Kidney (tissue), 14 donors: ENCODE measurements around the gene DAB1. TPM values are rescaled to one million over a fixed set of nuclear protein-coding genes. Genes with fewer than 3 reads are reported as not detected.

Experiments
- DNase-seq, 5 donors: peaks; one replicate each; pipeline ENCODE4 v3.0.0-alpha.2; 2013 to 2020
- FAIRE-seq: peaks from 2 replicates; lab custom pipeline; 2012; peaks lifted over from hg19 to GRCh38; lab: Jason Lieb, UNC
- H3K27ac ChIP-seq, 2 donors: one replicate each; pipeline ENCODE4 v1.7.0; 2013; ENCODE audit warnings: low read depth in 2 of 2, low read length in 2 of 2, inconsistent platforms in 1 of 2
- H3K27me3 ChIP-seq: one replicate; pipeline ENCODE4 v1.7.1; 2013; ENCODE audit warnings: low read length, inconsistent platforms; ENCODE audit not compliant: control insufficient read depth, insufficient read depth
- H3K36me3 ChIP-seq, 3 donors: one replicate each; pipeline versions ENCODE4 v1.7.0 to v1.7.1; 2013; ENCODE audit warnings: low read length in 3 of 3, control low read depth in 1 of 3, inconsistent platforms in 1 of 3; ENCODE audit not compliant: insufficient read depth in 3 of 3, control insufficient read depth in 2 of 3
- H3K4me1 ChIP-seq, 3 donors: one replicate each; pipeline versions ENCODE4 v1.7.0 to v1.7.1; 2013; ENCODE audit warnings: low read length in 3 of 3, inconsistent platforms in 1 of 3, low read depth in 1 of 3; ENCODE audit not compliant: control insufficient read depth in 2 of 3, insufficient read depth in 2 of 3
- H3K4me3 ChIP-seq, 3 donors: one replicate each; pipeline versions ENCODE4 v1.7.0 to v1.8.1; 2013; ENCODE audit warnings: low read length in 3 of 3, control low read depth in 1 of 3, inconsistent platforms in 1 of 3
- H3K9ac ChIP-seq, 3 donors: one replicate each; pipeline versions ENCODE4 v1.7.0 to v1.7.1; 2013; ENCODE audit warnings: low read length in 3 of 3, control low read depth in 1 of 3, inconsistent platforms in 1 of 3
- H3K9me3 ChIP-seq, 3 donors: one replicate each; pipeline versions ENCODE4 v1.7.0 to v1.7.1; 2013; ENCODE audit warnings: low read length in 3 of 3, control low read depth in 1 of 3, inconsistent platforms in 1 of 3; ENCODE audit not compliant: control insufficient read depth in 2 of 3, insufficient read depth in 1 of 3
- CTCF ChIP-seq: IDR thresholded peaks from 3 replicates; pipeline ENCODE4 v1.5.1; 2012; ENCODE audit warnings: mild to moderate bottlenecking, moderate library complexity, borderline replicate concordance; ENCODE audit not compliant: insufficient read depth; ENCODE audit errors: extremely low read depth
- intact Hi-C: fragments of 100-400 bp; cut with DNase I; formaldehyde crosslinking; loops from one replicate; pipeline ENCODE4 v1.11.1; 2022
- polyA plus RNA-seq: library from polyadenylated mRNA; stranded (reverse); fragments of 350-450 nt; fragmentation: Illumina TruSeq; extraction: RNeasy Lipid Tissue Mini Kit (QIAGEN cat#74804); gene quantifications from one replicate; pipeline ENCODE4 v1.2.3, GENCODE V29; 2014; ENCODE audit warnings: low read depth, low replicate concordance; ENCODE audit not compliant: insufficient read depth
- total RNA-seq: library from RNA; stranded (reverse); fragmentation: NEBNext Ultra II Directional; extraction: Animal tissue kit (Norgen Biotek cat#: 25700); gene quantifications from one replicate; pipeline ENCODE4 v1.2.1, GENCODE V29; 2021
- donor health status: control.
- donor health status: control.
- donor health status: control.
- donor health status: control.
- donor health status: control.
- donor health status: DM: yes; HTN: yes; CAD: no.
- donor health status: Normal renal cell carcinoma (clear cell type).

The DAB1 gene
- total and polyA plus RNA-seq, 2 donors from 2014 or later, result 2.3 TPM; not detected in 1

DNA sequence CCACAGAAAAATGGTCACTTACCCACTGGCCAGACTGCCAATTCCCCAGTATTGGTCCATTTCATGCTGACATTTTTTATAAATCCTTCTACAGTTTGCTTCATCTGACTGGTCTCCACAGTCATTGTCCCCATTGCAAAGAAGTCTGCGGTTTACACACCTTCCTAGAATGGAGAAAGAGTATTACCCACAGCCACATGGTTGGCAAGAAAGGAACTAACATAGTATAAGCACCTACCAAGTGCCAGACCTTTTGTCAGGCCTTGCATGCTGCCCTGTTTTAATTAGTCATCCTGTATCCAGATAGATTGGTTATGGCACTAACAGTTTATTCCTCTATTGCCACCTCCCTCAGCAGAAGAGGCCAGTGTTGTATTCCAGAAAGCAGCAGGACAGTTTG, 469.2 kb downstream of the DAB1 start:
- FAIRE-seq, result no peak

GRCh38 chr1:56953386-56953785, 470.5 kb downstream of the DAB1 start:
- intact Hi-C loops, result no loop called here
- no peaks in the 10 kb centered on the region for H3K9me3 ChIP-seq
- TF ChIP-seq CTCF, result no peak
- no peaks in the 10 kb centered on the region for H3K4me1 ChIP-seq
- DNase-seq, result no peak
- no peak overlapping the region for H3K4me3 ChIP-seq
- H3K27ac ChIP-seq, result no peak overlapping the region
- no peak for FAIRE-seq
- no peaks in the 10 kb centered on the region for H3K27me3 ChIP-seq
- H3K36me3 ChIP-seq, result no peaks in the 10 kb centered on the region
- no peak overlapping the region for H3K9ac ChIP-seq

More for the DNA sequence above, 469.2 kb downstream of the DAB1 start:
- H3K27me3 ChIP-seq, result no peaks in the 10 kb centered on the region
- no peak overlapping the region for H3K9ac ChIP-seq
- H3K36me3 ChIP-seq, result no peaks in the 10 kb centered on the region
- no peaks in the 10 kb centered on the region for H3K9me3 ChIP-seq
- H3K27ac ChIP-seq, result no peak overlapping the region
- H3K4me1 ChIP-seq, result no peaks in the 10 kb centered on the region
- intact Hi-C loops, result no loop called here
- DNase-seq, result no peak
- no peak overlapping the region for H3K4me3 ChIP-seq
- no peak for TF ChIP-seq CTCF

DNA sequence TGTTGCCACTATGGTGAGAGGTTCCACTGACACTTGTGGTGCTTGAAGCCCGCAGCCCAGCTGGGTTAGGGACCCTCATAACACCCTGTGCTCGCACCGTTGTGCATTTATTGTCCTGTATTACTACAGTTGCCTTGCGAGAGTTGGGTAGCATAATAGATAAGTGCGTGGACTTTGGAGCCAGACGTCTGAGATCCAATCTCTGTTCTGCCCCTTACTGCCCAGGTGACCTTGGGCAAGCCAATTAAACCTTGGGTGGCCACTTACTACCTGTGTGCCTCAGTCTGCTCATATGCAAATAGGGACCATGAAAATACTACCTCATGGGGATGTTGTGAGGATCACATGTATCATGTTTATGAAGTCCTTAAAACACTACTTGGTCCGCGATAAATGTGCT, 471.4 kb downstream of the DAB1 start:
- FAIRE-seq (no peak), DNase-seq (no peak)
- Histone ChIP-seq H3K27me3 (no peaks in the 10 kb centered on the region), H3K9ac (no peak overlapping the region), H3K36me3 (no peaks in the 10 kb centered on the region), H3K9me3 (no peaks in the 10 kb centered on the region), H3K4me1 (no peaks in the 10 kb centered on the region), H3K27ac (no peak overlapping the region), H3K4me3 (no peak overlapping the region)
- intact Hi-C loops, result no loop called here
- no peak for TF ChIP-seq CTCF

- no peaks in the 10 kb centered on the region for H3K4me1 ChIP-seq
- H3K36me3 ChIP-seq, result no peaks in the 10 kb centered on the region
- no peak for TF ChIP-seq CTCF
- no peak overlapping the region for H3K27ac ChIP-seq
- DNase-seq, result no peak
- H3K9ac ChIP-seq, result no peak overlapping the region
- intact Hi-C loops, result no loop called here
- H3K4me3 ChIP-seq, result no peak overlapping the region
- H3K27me3 ChIP-seq, result no peaks in the 10 kb centered on the region
- H3K9me3 ChIP-seq, result no peaks in the 10 kb centered on the region
- no peak for FAIRE-seq
Measured at GRCh38 chr1:56948403-56949023, 475.3 kb downstream of the DAB1 start.
